ENCODE results near the gene SH3D19. TPM values are rescaled to one million over a fixed set of nuclear protein-coding genes. Genes with fewer than 3 reads are reported as not detected.

Gene SH3D19
- total RNA-seq, 4 donors from 2014 or later = 35.1 to 113 (median 38.6) TPM

DNA sequence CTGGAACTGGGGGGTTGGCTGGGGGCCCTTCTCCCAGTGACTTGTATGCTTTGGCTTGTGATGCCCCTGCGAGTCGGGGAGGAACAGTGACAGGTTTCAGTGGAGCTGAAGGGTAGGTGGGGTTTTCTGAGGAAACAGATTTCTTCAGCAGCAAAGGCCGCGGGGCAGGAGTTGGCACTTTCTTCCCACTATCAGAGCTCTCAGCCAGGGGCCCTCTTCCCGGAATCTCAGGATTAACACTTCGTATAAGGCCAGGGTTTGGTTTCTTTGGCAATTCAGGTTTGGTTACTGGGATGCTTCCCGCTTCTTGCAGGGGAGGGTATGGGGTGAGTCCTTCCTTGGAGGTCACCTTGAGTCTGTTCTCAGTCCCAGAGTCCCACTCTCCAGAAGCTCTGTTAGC lies 150.6 kb downstream of the SH3D19 start:
- intact Hi-C loops (cut with DNase I) = no loop called here
- H3K9me3 ChIP-seq = no peaks in the 10 kb centered on the region
- no peak for TF ChIP-seq POLR2A (IDR thresholded peaks at IDR 0.05)
- TF ChIP-seq, protein P1, sequence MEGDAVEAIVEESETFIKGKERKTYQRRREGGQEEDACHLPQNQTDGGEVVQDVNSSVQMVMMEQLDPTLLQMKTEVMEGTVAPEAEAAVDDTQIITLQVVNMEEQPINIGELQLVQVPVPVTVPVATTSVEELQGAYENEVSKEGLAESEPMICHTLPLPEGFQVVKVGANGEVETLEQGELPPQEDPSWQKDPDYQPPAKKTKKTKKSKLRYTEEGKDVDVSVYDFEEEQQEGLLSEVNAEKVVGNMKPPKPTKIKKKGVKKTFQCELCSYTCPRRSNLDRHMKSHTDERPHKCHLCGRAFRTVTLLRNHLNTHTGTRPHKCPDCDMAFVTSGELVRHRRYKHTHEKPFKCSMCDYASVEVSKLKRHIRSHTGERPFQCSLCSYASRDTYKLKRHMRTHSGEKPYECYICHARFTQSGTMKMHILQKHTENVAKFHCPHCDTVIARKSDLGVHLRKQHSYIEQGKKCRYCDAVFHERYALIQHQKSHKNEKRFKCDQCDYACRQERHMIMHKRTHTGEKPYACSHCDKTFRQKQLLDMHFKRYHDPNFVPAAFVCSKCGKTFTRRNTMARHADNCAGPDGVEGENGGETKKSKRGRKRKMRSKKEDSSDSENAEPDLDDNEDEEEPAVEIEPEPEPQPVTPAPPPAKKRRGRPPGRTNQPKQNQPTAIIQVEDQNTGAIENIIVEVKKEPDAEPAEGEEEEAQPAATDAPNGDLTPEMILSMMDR (IDR thresholded peaks at IDR 0.05) = no peak
- no peaks in the 10 kb centered on the region for H3K27me3 ChIP-seq
- H3K36me3 ChIP-seq = peaks cover 0 to 39% (median 0%) of the 10 kb centered on the region in 3 donors
- 73 to 97% methylated on average over 3 to 4 of the region's 7 CpGs for WGBS, 2 donors
- DNase-seq = no peak
- H3K4me1 ChIP-seq = peaks cover 0 to 33% (median 2%) of the 10 kb centered on the region in 3 donors
- H3K27ac ChIP-seq = peak overlapping the region in 3 of 4 donors; percentile 1 to 59 (median 58)
- H3K4me3 ChIP-seq = no peak overlapping the region

DNA sequence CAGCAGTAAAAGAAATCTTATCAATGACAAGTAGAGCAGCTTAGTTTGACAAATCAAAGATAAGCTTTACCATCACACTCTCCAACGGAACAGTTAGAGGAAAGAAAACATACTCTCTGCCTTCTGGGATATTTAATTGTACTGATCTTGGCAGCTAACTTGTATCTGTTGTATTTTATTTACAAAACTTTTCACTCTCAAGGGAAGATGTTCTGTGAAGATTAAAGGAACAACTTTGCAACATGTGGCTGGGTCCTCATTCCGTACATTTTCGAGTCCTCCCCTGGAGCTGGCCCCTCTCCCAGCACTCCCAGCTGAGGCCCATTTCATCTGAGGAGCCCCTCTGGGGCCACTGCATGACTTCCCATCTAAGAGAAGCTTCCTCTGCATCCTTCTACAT lies 151.5 kb downstream of the SH3D19 start:
- intact Hi-C loops (cut with DNase I) = no loop called here
- no peak for DNase-seq
- WGBS, 2 donors = 35 to 54% methylated on average over 3 of the region's 3 CpGs
- Histone ChIP-seq H3K27me3 (no peaks in the 10 kb centered on the region), H3K9me3 (no peaks in the 10 kb centered on the region), H3K4me1 (peaks cover 0 to 39% (median 2%) of the 10 kb centered on the region in 3 donors), H3K36me3 (peaks cover 0 to 43% (median 0%) of the 10 kb centered on the region in 3 donors), H3K27ac (peak overlapping the region in 3 of 4 donors; percentile 1 to 59 (median 58)), H3K4me3 (no peak overlapping the region)
- TF ChIP-seq POLR2A (IDR thresholded peaks at IDR 0.05) = no peak
- TF ChIP-seq, protein P1 (IDR thresholded peaks at IDR 0.05) = no peak

DNA sequence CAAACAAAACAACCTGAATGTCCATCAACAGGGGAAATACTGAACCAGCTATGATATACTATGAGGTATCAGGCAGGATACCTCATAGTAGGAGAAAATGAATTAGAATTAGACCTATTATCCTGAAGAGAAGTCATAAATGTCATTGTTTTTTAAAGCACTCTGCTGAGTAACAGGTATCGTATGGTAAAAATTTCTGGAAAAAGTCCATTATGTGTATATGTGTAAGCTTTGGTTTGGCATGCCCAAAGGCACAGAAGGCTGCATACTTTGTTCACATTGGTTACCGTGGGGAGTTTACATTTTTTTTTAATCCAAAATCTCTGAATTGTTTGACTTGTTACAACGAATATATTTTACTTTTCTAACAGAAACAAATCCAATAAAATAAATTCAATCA lies 155.5 kb downstream of the SH3D19 start:
- no peak for DNase-seq
- peaks cover 0 to 43% (median 0%) of the 10 kb centered on the region in 3 donors for H3K36me3 ChIP-seq
- H3K9me3 ChIP-seq = no peaks in the 10 kb centered on the region
- no peaks in the 10 kb centered on the region for H3K27me3 ChIP-seq
- no peak for TF ChIP-seq POLR2A (IDR thresholded peaks at IDR 0.05)
- TF ChIP-seq, protein P1 (IDR thresholded peaks at IDR 0.05) = no peak
- peak overlapping the region in 3 of 4 donors; percentile 60 to 76 (median 66) for H3K27ac ChIP-seq
- intact Hi-C loops (cut with DNase I) = no loop called here
- 22 to 42% methylated on average over 3 of the region's 3 CpGs for WGBS, 2 donors
- H3K4me1 ChIP-seq = peaks cover 0 to 54% (median 5%) of the 10 kb centered on the region in 3 donors
- H3K4me3 ChIP-seq = no peak overlapping the region

DNA sequence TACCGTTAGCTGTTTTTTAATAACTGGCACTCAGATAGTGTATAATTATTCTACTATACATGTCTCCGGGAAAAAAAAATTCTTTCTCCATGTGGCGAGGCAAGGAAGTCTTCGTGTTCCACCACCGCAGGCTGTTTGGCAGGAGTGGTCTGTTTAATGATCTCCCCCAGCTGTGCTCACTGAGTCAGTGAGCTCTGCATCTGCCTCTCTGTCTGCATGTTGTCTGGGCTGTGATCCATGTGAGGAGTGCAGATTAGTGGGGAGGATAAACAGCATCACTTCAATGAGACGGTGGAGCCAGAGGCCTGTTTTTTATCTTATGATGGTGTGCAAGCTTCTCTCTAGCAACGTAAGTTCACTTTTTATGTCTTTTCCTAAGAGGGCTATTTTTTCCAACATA lies 156.2 kb downstream of the SH3D19 start:
- peaks cover 0 to 43% (median 0%) of the 10 kb centered on the region in 3 donors for H3K36me3 ChIP-seq
- 68 to 84% methylated on average over 7 of the region's 7 CpGs for WGBS, 2 donors
- intact Hi-C loops (cut with DNase I) = no loop called here
- peaks cover 0 to 47% (median 2%) of the 10 kb centered on the region in 3 donors for H3K4me1 ChIP-seq
- no peak for DNase-seq
- no peaks in the 10 kb centered on the region for H3K9me3 ChIP-seq
- H3K4me3 ChIP-seq = no peak overlapping the region
- TF ChIP-seq, protein P1 (IDR thresholded peaks at IDR 0.05) = no peak
- TF ChIP-seq POLR2A (IDR thresholded peaks at IDR 0.05) = no peak
- peak overlapping the region in 3 of 4 donors; percentile 60 to 76 (median 66) for H3K27ac ChIP-seq
- no peaks in the 10 kb centered on the region for H3K27me3 ChIP-seq

DNA sequence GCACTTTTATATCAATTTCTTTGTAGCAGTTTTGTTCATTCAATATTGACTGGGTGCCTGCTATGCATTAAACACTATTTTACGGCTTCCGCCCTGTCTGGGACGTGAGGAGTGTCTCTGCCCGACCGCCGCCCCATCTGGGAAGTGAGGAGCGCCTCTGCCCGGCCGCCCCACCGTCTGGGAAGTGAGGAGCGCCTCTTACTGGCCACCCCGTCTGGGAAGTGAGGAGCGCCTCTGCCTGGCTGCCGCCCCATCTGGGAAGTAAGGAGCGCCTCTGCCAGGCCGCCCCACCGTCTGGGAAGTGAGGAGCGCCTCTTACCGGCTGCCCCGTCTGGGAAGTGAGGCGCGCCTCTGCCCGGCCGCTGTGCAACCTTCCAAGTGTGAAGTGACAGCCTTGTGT lies 157.8 kb downstream of the SH3D19 start:
- no peaks in the 10 kb centered on the region for H3K9me3 ChIP-seq
- no peak overlapping the region for H3K4me3 ChIP-seq
- whole genome bisulfite sequencing, 2 donors = 86 to 96% methylated on average over 5 to 10 of the region's 24 CpGs
- DNase-seq = no peak
- H3K36me3 ChIP-seq = peaks cover 0 to 54% (median 0%) of the 10 kb centered on the region in 3 donors
- H3K27ac ChIP-seq = no peak overlapping the region
- H3K27me3 ChIP-seq = no peaks in the 10 kb centered on the region
- TF ChIP-seq, protein P1 (IDR thresholded peaks at IDR 0.05) = no peak
- TF ChIP-seq POLR2A (IDR thresholded peaks at IDR 0.05) = no peak
- intact Hi-C loops (cut with DNase I) = no loop called here
- peaks cover 0 to 46% (median 2%) of the 10 kb centered on the region in 3 donors for H3K4me1 ChIP-seq

Data from esophagus squamous epithelium (tissue), 5 donors.